COLO668 (cell line): ENCODE measurements around the gene MYBPHL.

ENCODE experiments used
- DNase-seq: peaks from one replicate; lab custom pipeline; 2025; ENCODE audit not compliant: unreplicated experiment; lab: John Stamatoyannopoulos, UW

MYBPHL gene

GRCh38 chr1:109306832-109307273 lies at the start of gene MYBPHL:
Gene MYBPHL (minus strand): TSS chr1:109307011. CDS start chr1:109306991, 20 bp downstream.
- no peak for DNase-seq

- no peak for DNase-seq
Observed at GRCh38 chr1:109356505-109356904, 49.7 kb upstream of the MYBPHL start.

- no peak for DNase-seq
Observed at GRCh38 chr1:109354929-109355328, 48.1 kb upstream of the MYBPHL start.

GRCh38 chr1:109351457-109351856 lies 44.6 kb upstream of the MYBPHL start:
- no peak for DNase-seq

- DNase-seq = no peak
Observed at GRCh38 chr1:109350655-109351054, 43.8 kb upstream of the MYBPHL start.

- DNase-seq = no peak
Observed at GRCh38 chr1:109350182-109350581, 43.4 kb upstream of the MYBPHL start.

- DNase-seq = no peak
Observed at GRCh38 chr1:109347511-109347910, 40.7 kb upstream of the MYBPHL start.

GRCh38 chr1:109341944-109342930 lies 35.4 kb upstream of the MYBPHL start:
- no peak for DNase-seq

- DNase-seq = no peak
Observed at GRCh38 chr1:109338608-109339007, 31.8 kb upstream of the MYBPHL start.

- DNase-seq = no peak
Observed at GRCh38 chr1:109338091-109338490, 31.3 kb upstream of the MYBPHL start.

- no peak for DNase-seq
Observed at GRCh38 chr1:109335091-109335490, 28.3 kb upstream of the MYBPHL start.

GRCh38 chr1:109331113-109331512 lies 24.3 kb upstream of the MYBPHL start:
- DNase-seq = no peak

GRCh38 chr1:109327285-109327684 lies 20.5 kb upstream of the MYBPHL start:
- no peak for DNase-seq

GRCh38 chr1:109322974-109323373 lies 16.2 kb upstream of the MYBPHL start:
- DNase-seq = no peak

- DNase-seq = no peak
Observed at GRCh38 chr1:109319114-109319513, 12.3 kb upstream of the MYBPHL start.

- no peak for DNase-seq
Observed at GRCh38 chr1:109316506-109316905, 9.7 kb upstream of the MYBPHL start.

- DNase-seq = no peak
Observed at GRCh38 chr1:109315288-109315687, 8.5 kb upstream of the MYBPHL start.

GRCh38 chr1:109314795-109315194 lies 8.0 kb upstream of the MYBPHL start:
- DNase-seq = no peak

- no peak for DNase-seq
Observed at GRCh38 chr1:109312978-109313775, 6.4 kb upstream of the MYBPHL start.

GRCh38 chr1:109312246-109312645 lies 5.4 kb upstream of the MYBPHL start:
- no peak for DNase-seq

- no peak for DNase-seq
Observed at GRCh38 chr1:109309347-109309746, 2.5 kb upstream of the MYBPHL start.
